ENCODE data around the gene ARRDC2. TPM values are rescaled to one million over a fixed set of nuclear protein-coding genes. Genes with fewer than 3 reads are reported as not detected.
"Not testable (repeated sequence)": the region's sequence is repeated elsewhere in the genome, so short reads cannot be mapped to it uniquely, and the experiment has no call there.

Gene ARRDC2
- total RNA-seq, 1 donor from 2014 or later, result 19.1 TPM

- no peak for DNase-seq
- intact Hi-C loops (cut with DNase I), result no loop called here
- ATAC-seq (ENCODE audit: poor library complexity), result no peak
Observed at GRCh38 chr19:18008814-18009213, 844 bp downstream of the ARRDC2 start.

GRCh38 chr19:18009412-18010066 lies 1.6 kb downstream of the ARRDC2 start:
- intact Hi-C loops (cut with DNase I), result no loop called here
- DNase-seq (no peak), ATAC-seq (ENCODE audit: poor library complexity) (no peak)

- no peak for ATAC-seq (ENCODE audit: poor library complexity)
- no peak for DNase-seq
- intact Hi-C loops (cut with DNase I), result no loop called here
Observed at GRCh38 chr19:18010149-18010548, 2.2 kb downstream of the ARRDC2 start.

- intact Hi-C loops (cut with DNase I), result no loop called here
- no peak for DNase-seq
Observed at GRCh38 chr19:18013210-18014111, 5.5 kb downstream of the ARRDC2 start.

GRCh38 chr19:18014197-18014596 lies 6.2 kb downstream of the ARRDC2 start:
- ATAC-seq (ENCODE audit: poor library complexity), result no peak
- intact Hi-C loops (cut with DNase I), result no loop called here
- no peak for DNase-seq

More at GRCh38 chr19:18013210-18014111, 5.5 kb downstream of the ARRDC2 start:
- ATAC-seq (ENCODE audit: poor library complexity), result peak; percentile 41

- ATAC-seq (ENCODE audit: poor library complexity) (no peak), DNase-seq (no peak)
- intact Hi-C loops (cut with DNase I), result loop anchor here (5.0 kb wide), 1 partner anchor 36 kb away; no protein-coding TSS in a partner anchor
Observed at GRCh38 chr19:18016209-18016910, 8.4 kb downstream of the ARRDC2 start.

- DNase-seq, result no peak
- intact Hi-C loops (cut with DNase I), result loop anchor here (5.0 kb wide), 1 partner anchor 35 kb away; no protein-coding TSS in a partner anchor
- peak; percentile 16 for ATAC-seq (ENCODE audit: poor library complexity)
Observed at GRCh38 chr19:18017275-18018083, 9.5 kb downstream of the ARRDC2 start.

GRCh38 chr19:18020212-18021085 lies 12.5 kb downstream of the ARRDC2 start:
- peak; percentile 73 for ATAC-seq (ENCODE audit: poor library complexity)
- peak; percentile 96 for DNase-seq
- intact Hi-C loops (cut with DNase I), result no loop called here

GRCh38 chr19:18021121-18021755 lies 13.3 kb downstream of the ARRDC2 start:
- ATAC-seq (ENCODE audit: poor library complexity), result peak; percentile 38
- intact Hi-C loops (cut with DNase I), result no loop called here
- DNase-seq, result peak; percentile 93

GRCh38 chr19:18023622-18024251 lies 15.8 kb downstream of the ARRDC2 start:
- DNase-seq (peak; percentile 96), ATAC-seq (ENCODE audit: poor library complexity) (peak; percentile 71)
- intact Hi-C loops (cut with DNase I), result no loop called here

- intact Hi-C loops (cut with DNase I), result no loop called here
- ATAC-seq (ENCODE audit: poor library complexity), result no peak
- no peak for DNase-seq
Observed at GRCh38 chr19:18027151-18027550, 19.2 kb downstream of the ARRDC2 start.

- DNase-seq (peak; percentile 44), ATAC-seq (ENCODE audit: poor library complexity) (peak; percentile 70)
- intact Hi-C loops (cut with DNase I), result no loop called here
Observed at GRCh38 chr19:18029617-18030338, 21.8 kb downstream of the ARRDC2 start.

GRCh38 chr19:18031401-18031800 lies 23.4 kb downstream of the ARRDC2 start:
- DNase-seq; intact Hi-C loops (cut with DNase I): not testable (repeated sequence)
- ATAC-seq (ENCODE audit: poor library complexity), result peak; percentile 43

GRCh38 chr19:18032102-18032501 lies 24.1 kb downstream of the ARRDC2 start:
- peak; percentile 27 for ATAC-seq (ENCODE audit: poor library complexity)
- intact Hi-C loops (cut with DNase I); DNase-seq: not testable (repeated sequence)

GRCh38 chr19:18041054-18041453 lies 33.1 kb downstream of the ARRDC2 start:
- intact Hi-C loops (cut with DNase I), result no loop called here
- DNase-seq, result no peak

GRCh38 chr19:18043676-18044075 lies 35.7 kb downstream of the ARRDC2 start:
- no peak for ATAC-seq (ENCODE audit: poor library complexity)
- intact Hi-C loops (cut with DNase I), result no loop called here

More at GRCh38 chr19:18041054-18041453, 33.1 kb downstream of the ARRDC2 start:
- ATAC-seq (ENCODE audit: poor library complexity), result no peak

More at GRCh38 chr19:18043676-18044075, 35.7 kb downstream of the ARRDC2 start:
- no peak for DNase-seq

Data from Right ventricle myocardium superior (tissue), 1 donor.